Measurements from ENCODE around the gene SORCS2. TPM values are rescaled to one million over a fixed set of nuclear protein-coding genes. Genes with fewer than 3 reads are reported as not detected.

Gene SORCS2
- total RNA-seq, 4 donors from 2014 or later: 0.26 to 17.1 (median 2.9) TPM

GRCh38 chr4:7675136-7675535, 482.8 kb downstream of the SORCS2 start:
- intact Hi-C loops (cut with DNase I; ENCODE audit: low total_unique reads): no loop called here
- no peaks in the 10 kb centered on the region for H3K36me3 ChIP-seq
- TF ChIP-seq POLR2A (IDR thresholded peaks at IDR 0.05): no peak
- no peak for TF ChIP-seq CTCF (IDR thresholded peaks at IDR 0.05)
- H3K27ac ChIP-seq: no peak overlapping the region
- H3K4me1 ChIP-seq: no peaks in the 10 kb centered on the region
- no peaks in the 10 kb centered on the region for H3K9me3 ChIP-seq
- DNase-seq: no peak
- no peaks in the 10 kb centered on the region for H3K27me3 ChIP-seq
- H3K4me3 ChIP-seq: no peak overlapping the region

GRCh38 chr4:7675612-7676320, 483.4 kb downstream of the SORCS2 start:
- H3K27ac ChIP-seq: no peak overlapping the region
- intact Hi-C loops (cut with DNase I; ENCODE audit: low total_unique reads): no loop called here
- H3K4me1 ChIP-seq: no peaks in the 10 kb centered on the region
- no peak for TF ChIP-seq CTCF (IDR thresholded peaks at IDR 0.05)
- H3K9me3 ChIP-seq: no peaks in the 10 kb centered on the region
- DNase-seq: no peak
- no peak overlapping the region for H3K4me3 ChIP-seq
- no peaks in the 10 kb centered on the region for H3K36me3 ChIP-seq
- no peaks in the 10 kb centered on the region for H3K27me3 ChIP-seq

- Histone ChIP-seq H3K36me3 (no peaks in the 10 kb centered on the region), H3K27me3 (no peaks in the 10 kb centered on the region), H3K27ac (no peak overlapping the region), H3K4me3 (no peak overlapping the region), H3K4me1 (no peaks in the 10 kb centered on the region), H3K9me3 (no peaks in the 10 kb centered on the region)
- intact Hi-C loops (cut with DNase I; ENCODE audit: low total_unique reads): no loop called here
- DNase-seq: no peak
- no peak for TF ChIP-seq CTCF (IDR thresholded peaks at IDR 0.05)
- TF ChIP-seq POLR2A (IDR thresholded peaks at IDR 0.05): no peak
Observed at GRCh38 chr4:7676398-7676922, 484.1 kb downstream of the SORCS2 start.

GRCh38 chr4:7677086-7677485, 484.7 kb downstream of the SORCS2 start:
- DNase-seq: no peak
- H3K27me3 ChIP-seq: no peaks in the 10 kb centered on the region
- H3K36me3 ChIP-seq: no peaks in the 10 kb centered on the region
- H3K4me1 ChIP-seq: no peaks in the 10 kb centered on the region
- intact Hi-C loops (cut with DNase I; ENCODE audit: low total_unique reads): no loop called here
- H3K4me3 ChIP-seq: no peak overlapping the region
- no peak overlapping the region for H3K27ac ChIP-seq
- no peaks in the 10 kb centered on the region for H3K9me3 ChIP-seq
- no peak for TF ChIP-seq POLR2A (IDR thresholded peaks at IDR 0.05)
- no peak for TF ChIP-seq CTCF (IDR thresholded peaks at IDR 0.05)

GRCh38 chr4:7677799-7678301, 485.5 kb downstream of the SORCS2 start:
- no peak overlapping the region for H3K4me3 ChIP-seq
- intact Hi-C loops (cut with DNase I; ENCODE audit: low total_unique reads): no loop called here
- H3K4me1 ChIP-seq: no peaks in the 10 kb centered on the region
- TF ChIP-seq CTCF (IDR thresholded peaks at IDR 0.05) (no peak), POLR2A (IDR thresholded peaks at IDR 0.05) (no peak)
- no peak for DNase-seq
- H3K27me3 ChIP-seq: no peaks in the 10 kb centered on the region
- H3K36me3 ChIP-seq: no peaks in the 10 kb centered on the region
- no peak overlapping the region for H3K27ac ChIP-seq
- peaks cover 0 to 2% of the 10 kb centered on the region in 2 donors for H3K9me3 ChIP-seq

Data from uterus (tissue), 4 donors.